HG02943 (cell line): ENCODE measurements around the gene ACSM3.

Experiments
- ATAC-seq: cut with Tn5 transposase; IDR thresholded peaks from one replicate; pipeline ENCODE4 v1.9.1; 2021; ENCODE audit warnings: mild to moderate bottlenecking, low read depth, moderate library complexity; ENCODE audit not compliant: unreplicated experiment

Gene ACSM3

GRCh38 chr16:20803561-20804214 is 39.9 kb downstream of the ACSM3 start:
- ATAC-seq: no peak

- ATAC-seq: peak; percentile 17
Observed at GRCh38 chr16:20805684-20806167, 41.9 kb downstream of the ACSM3 start.

GRCh38 chr16:20806168-20807050 is 42.6 kb downstream of the ACSM3 start, which contains the start of the genes ERI2 and REXO5:
TSS of gene ERI2 (minus strand) at chr16:20806472. CDS start at chr16:20806430, 42 bp downstream.
TSS of gene REXO5 (plus strand) at chr16:20806527. CDS start at chr16:20806954, 427 bp downstream.
- ATAC-seq: peak; percentile 70

GRCh38 chr16:20807862-20808261 is 44.0 kb downstream of the ACSM3 start:
- ATAC-seq: no peak

GRCh38 chr16:20811889-20812439 is 48.1 kb downstream of the ACSM3 start:
- ATAC-seq: no peak

GRCh38 chr16:20812510-20812909 is 48.7 kb downstream of the ACSM3 start:
- ATAC-seq: no peak

- no peak for ATAC-seq
Observed at GRCh38 chr16:20814784-20815183, 51.0 kb downstream of the ACSM3 start.

GRCh38 chr16:20818929-20819585 is 55.2 kb downstream of the ACSM3 start:
- ATAC-seq: no peak

- no peak for ATAC-seq
Observed at GRCh38 chr16:20821682-20822081, 57.9 kb downstream of the ACSM3 start.

GRCh38 chr16:20822521-20823325 is 58.9 kb downstream of the ACSM3 start:
- ATAC-seq: no peak

- no peak for ATAC-seq
Observed at GRCh38 chr16:20826039-20826566, 62.3 kb downstream of the ACSM3 start.

- no peak for ATAC-seq
Observed at GRCh38 chr16:20829536-20829935, 65.7 kb downstream of the ACSM3 start.

GRCh38 chr16:20830372-20830771 is 66.6 kb downstream of the ACSM3 start:
- no peak for ATAC-seq

- ATAC-seq: no peak
Observed at GRCh38 chr16:20833086-20833485, 69.3 kb downstream of the ACSM3 start.

GRCh38 chr16:20838240-20838639 is 74.4 kb downstream of the ACSM3 start:
- no peak for ATAC-seq

GRCh38 chr16:20839504-20839903 is 75.7 kb downstream of the ACSM3 start:
- no peak for ATAC-seq

GRCh38 chr16:20844054-20844453 is 80.2 kb downstream of the ACSM3 start:
- ATAC-seq: no peak

GRCh38 chr16:20844588-20844987 is 80.8 kb downstream of the ACSM3 start:
- no peak for ATAC-seq

- ATAC-seq: no peak
Observed at GRCh38 chr16:20846030-20846429, 82.2 kb downstream of the ACSM3 start.

GRCh38 chr16:20846551-20846950 is 82.7 kb downstream of the ACSM3 start:
- no peak for ATAC-seq
